H9 (cell line): ENCODE results near the gene MMAA. TPM values are rescaled to one million over a fixed set of nuclear protein-coding genes. Genes with fewer than 3 reads are reported as not detected.

Source experiments
- DNase-seq: peaks from one replicate; pipeline ENCODE4 v3.0.0-alpha.2; 2017
- H2AFZ ChIP-seq: one replicate; pipeline ENCODE4 v1.6.1; 2013; ENCODE audit warnings: mild to moderate bottlenecking, low read length, control low read depth, moderate library complexity
- H2AK5ac ChIP-seq: 2 replicates; pipeline ENCODE4 v1.6.1; 2013; ENCODE audit warnings: low read length, control low read depth, mixed read lengths; ENCODE audit not compliant: insufficient read length
- H2BK120ac ChIP-seq: one replicate; pipeline ENCODE4 v1.6.1; 2013; ENCODE audit warnings: low read depth, mild to moderate bottlenecking, low read length, control low read depth, inconsistent platforms; ENCODE audit not compliant: poor library complexity, severe bottlenecking
- H2BK12ac ChIP-seq: 2 replicates; pipeline ENCODE4 v1.6.1; 2013; ENCODE audit warnings: low read length, control low read depth, mixed read lengths, low read depth; ENCODE audit not compliant: insufficient read length
- H2BK15ac ChIP-seq: 2 replicates; pipeline ENCODE4 v1.6.1; 2013; ENCODE audit warnings: low read depth, low read length, control low read depth
- H2BK20ac ChIP-seq: one replicate; pipeline ENCODE4 v1.6.1; 2013; ENCODE audit warnings: low read depth, mild to moderate bottlenecking, low read length, control low read depth, inconsistent platforms; ENCODE audit not compliant: poor library complexity, severe bottlenecking
- H2BK5ac ChIP-seq: 2 replicates; pipeline ENCODE4 v1.6.1; 2013; ENCODE audit warnings: low read length, control low read depth, mixed read lengths; ENCODE audit not compliant: insufficient read length
- H3K14ac ChIP-seq: 2 replicates; pipeline ENCODE4 v1.6.1; 2013; ENCODE audit warnings: low read length, control low read depth; ENCODE audit not compliant: insufficient read depth
- H3K18ac ChIP-seq: 2 replicates; pipeline ENCODE4 v1.6.1; 2013; ENCODE audit warnings: low read depth, mild to moderate bottlenecking, mixed read lengths, low read length, control low read depth; ENCODE audit not compliant: insufficient read length
- H3K23ac ChIP-seq: 2 replicates; pipeline ENCODE4 v1.6.1; 2013; ENCODE audit warnings: low read length, control low read depth, mixed read lengths, low read depth; ENCODE audit not compliant: insufficient read length
- H3K23me2 ChIP-seq: 2 replicates; pipeline ENCODE4 v1.6.1; 2013; ENCODE audit warnings: low read depth, mild to moderate bottlenecking, mixed read lengths, low read length, control low read depth; ENCODE audit not compliant: insufficient read length, poor library complexity, severe bottlenecking
- H3K27ac ChIP-seq: 2 replicates; pipeline ENCODE4 v1.5.1; 2013; ENCODE audit warnings: low read length, control low read depth, mixed read lengths, low read depth; ENCODE audit not compliant: insufficient read length
- H3K27me3 ChIP-seq: 2 replicates; pipeline ENCODE4 v1.6.1; 2013; ENCODE audit warnings: low read length, control low read depth, inconsistent platforms; ENCODE audit not compliant: insufficient read depth
- H3K4ac ChIP-seq: 2 replicates; pipeline ENCODE4 v1.6.1; 2013; ENCODE audit warnings: low read depth, mild to moderate bottlenecking, control low read depth, inconsistent platforms, low read length, moderate library complexity
- H3K4me1 ChIP-seq: 2 replicates; pipeline ENCODE4 v1.6.1; 2013; ENCODE audit warnings: low read length, control low read depth, inconsistent platforms; ENCODE audit not compliant: insufficient read depth
- H3K4me2 ChIP-seq: 2 replicates; pipeline ENCODE4 v1.6.1; 2013; ENCODE audit warnings: low read length, control low read depth, mixed read lengths; ENCODE audit not compliant: insufficient read length, insufficient read depth
- H3K56ac ChIP-seq: 2 replicates; pipeline ENCODE4 v1.6.1; 2013; ENCODE audit warnings: low read depth, mild to moderate bottlenecking, mixed read lengths, low read length, control low read depth; ENCODE audit not compliant: insufficient read length
- H3K79me1 ChIP-seq: 2 replicates; pipeline ENCODE4 v1.6.1; 2013; ENCODE audit warnings: low read depth, mild to moderate bottlenecking, moderate library complexity, low read length, control low read depth, inconsistent platforms; ENCODE audit not compliant: insufficient read depth, poor library complexity, severe bottlenecking
- H3K79me2 ChIP-seq: 2 replicates; pipeline ENCODE4 v1.6.1; 2013; ENCODE audit warnings: low read length, control low read depth, inconsistent platforms; ENCODE audit not compliant: insufficient read depth
- H3K9ac ChIP-seq: 2 replicates; pipeline ENCODE4 v1.6.1; 2013; ENCODE audit warnings: low read length, control low read depth, mixed read lengths; ENCODE audit not compliant: insufficient read length; ENCODE audit errors: extremely low read depth
- H3K9me3 ChIP-seq: one replicate; pipeline ENCODE4 v1.6.1; 2013; ENCODE audit warnings: low read depth, low read length, inconsistent platforms; ENCODE audit not compliant: control insufficient read depth
- H3T11ph ChIP-seq: one replicate; pipeline ENCODE4 v1.6.1; 2013; ENCODE audit warnings: mild to moderate bottlenecking, low read length, control low read depth, inconsistent platforms
- H4K20me1 ChIP-seq: one replicate; pipeline ENCODE4 v1.6.1; 2013; ENCODE audit not compliant: control insufficient read depth, insufficient read length, insufficient read depth
- H4K5ac ChIP-seq: 2 replicates; pipeline ENCODE4 v1.6.1; 2013; ENCODE audit warnings: low read depth, mild to moderate bottlenecking, mixed read lengths, low read length, control low read depth; ENCODE audit not compliant: insufficient read length
- H4K8ac ChIP-seq: replicated peaks from 2 replicates; pipeline ENCODE4 v1.6.1; 2013; ENCODE audit warnings: low read length, control low read depth, mixed read lengths, low read depth; ENCODE audit not compliant: insufficient read length
- H4K91ac ChIP-seq: 2 replicates; pipeline ENCODE4 v1.6.1; 2013; ENCODE audit warnings: low read depth, mild to moderate bottlenecking, moderate library complexity, mixed read lengths, low read length, control low read depth; ENCODE audit not compliant: insufficient read length
- H3K27ac Mint-ChIP-seq, 3 experiments: 2 replicates in 2 of 3; 3 replicates in 1 of 3; pipeline ENCODE4 v1.8.0; 2020 to 2021; ENCODE audit warnings: mixed read lengths in 3 of 3, mild to moderate bottlenecking in 1 of 3, moderate library complexity in 1 of 3
- H3K27me3 Mint-ChIP-seq: 2 replicates; pipeline ENCODE4 v1.8.0; 2021; ENCODE audit warnings: low read depth, mild to moderate bottlenecking, moderate library complexity, mixed read lengths
- H3K36me3 Mint-ChIP-seq, 3 experiments: 2 replicates in 2 of 3; 3 replicates in 1 of 3; pipeline ENCODE4 v1.8.0; 2020 to 2021; ENCODE audit warnings: low read depth in 3 of 3, mixed read lengths in 3 of 3; ENCODE audit not compliant: insufficient read depth in 1 of 3
- H3K4me1 Mint-ChIP-seq, 2 experiments: 2 replicates each; pipeline ENCODE4 v1.8.0; 2020; ENCODE audit warnings: mixed read lengths in 2 of 2
- H3K4me3 Mint-ChIP-seq, 2 experiments: 2 replicates in 1 of 2; 3 replicates in 1 of 2; pipeline ENCODE4 v1.8.0; 2020 to 2021; ENCODE audit warnings: mild to moderate bottlenecking in 2 of 2, mixed read lengths in 2 of 2, moderate library complexity in 1 of 2
- H3K9me3 Mint-ChIP-seq, 2 experiments: 2 replicates in 1 of 2; 3 replicates in 1 of 2; pipeline ENCODE4 v1.8.0; 2020; ENCODE audit warnings: mild to moderate bottlenecking in 2 of 2, mixed read lengths in 2 of 2, moderate library complexity in 1 of 2
- WGBS: extraction: QIAGEN DNeasy Blood & Tissue Kit; methylation state at CpG from one replicate; pipeline ENCODE4 v1.1.7; 2013; ENCODE audit warnings: missing lambda C conversion rate, low lambda C conversion rate, mixed read lengths; ENCODE audit not compliant: insufficient read length; ENCODE audit errors: extremely low coverage; 5-methylcytosine and 5-hydroxymethylcytosine counted together
- total RNA-seq: library from RNA; stranded (reverse); gene quantifications from 2 replicates; pipeline ENCODE4 v1.2.1, GENCODE V29; 2021
- TF ChIP-seq, protein P1 (sequence below): fragments of 200-600 bp; sonication (generic); conservative IDR thresholded peaks from 3 replicates; pipeline ENCODE4 v1.8.0; 2021; ENCODE audit warnings: antibody characterized with exemption, mild to moderate bottlenecking

The MMAA gene
- total RNA-seq, 1 experiment from 2014 or later: 3.0 TPM

DNA sequence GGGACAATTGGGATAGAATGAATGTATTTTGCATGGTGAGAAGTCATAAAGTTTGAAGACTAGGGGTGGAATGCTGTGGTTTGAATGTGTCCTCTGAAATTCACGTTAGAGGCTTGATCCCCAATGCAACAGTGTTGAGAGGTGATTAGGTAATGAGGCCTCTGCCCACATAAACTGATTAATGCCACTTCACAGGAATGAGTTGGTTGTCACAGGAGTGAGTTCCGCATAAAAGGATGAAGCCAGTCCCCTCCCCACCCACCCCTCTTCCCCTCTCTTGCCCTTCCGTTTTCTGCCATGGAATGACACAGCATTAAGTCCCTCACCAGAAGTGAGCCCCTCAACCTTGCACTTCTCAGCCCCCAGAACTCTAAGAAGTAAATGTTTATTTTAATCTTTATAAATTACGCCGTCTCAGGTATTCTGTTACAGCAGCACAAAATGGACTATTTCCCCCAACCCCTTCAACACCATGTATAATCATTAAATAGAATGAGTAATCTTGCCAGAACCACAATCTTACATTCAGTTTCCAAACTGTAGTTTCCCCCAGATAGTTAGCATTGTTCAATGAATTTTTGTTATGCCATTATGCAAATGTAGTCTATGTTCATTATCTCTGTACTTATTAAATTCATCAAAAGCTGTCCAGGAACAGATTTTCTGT lies 5.5 kb upstream of the MMAA start:
- no peak for DNase-seq
- Mint-ChIP-seq H3K36me3 (no peaks in the 10 kb centered on the region; a peak in 1 of 7 replicates), H3K27ac (no peak overlapping the region), H3K9me3 (no peaks in the 10 kb centered on the region), H3K4me1 (peaks cover 14 to 17% of the 10 kb centered on the region in 2 experiments), H3K27me3 (no peaks in the 10 kb centered on the region), H3K4me3 (no peak overlapping the region)
- Histone ChIP-seq H3K23ac (no peak overlapping the region), H4K91ac (no peak overlapping the region), H3K9me3 (no peaks in the 10 kb centered on the region), H4K8ac (no peak overlapping the region), H3K18ac (no peak overlapping the region), H2BK15ac (no peak overlapping the region), H2BK5ac (no peak overlapping the region), H2BK12ac (no peak overlapping the region), H3T11ph (no peak overlapping the region), H2BK120ac (no peak overlapping the region), H3K4me2 (no peak overlapping the region), H2AK5ac (no peak overlapping the region), H3K4ac (no peak overlapping the region), H3K14ac (no peak overlapping the region), H3K27me3 (no peaks in the 10 kb centered on the region), H3K56ac (no peak overlapping the region), H3K79me1 (no peaks in the 10 kb centered on the region), H3K79me2 (no peaks in the 10 kb centered on the region), H3K9ac (no peak overlapping the region), H3K4me1 (no peaks in the 10 kb centered on the region), H4K20me1 (no peaks in the 10 kb centered on the region), H3K27ac (no peak overlapping the region), H2BK20ac (no peak overlapping the region), H4K5ac (no peak overlapping the region), H3K23me2 (peaks cover 3% of the 10 kb centered on the region), H2AFZ (no peak overlapping the region)
- WGBS: no CpG with 5 or more reads among the region's 5 CpGs
- TF ChIP-seq, protein P1, sequence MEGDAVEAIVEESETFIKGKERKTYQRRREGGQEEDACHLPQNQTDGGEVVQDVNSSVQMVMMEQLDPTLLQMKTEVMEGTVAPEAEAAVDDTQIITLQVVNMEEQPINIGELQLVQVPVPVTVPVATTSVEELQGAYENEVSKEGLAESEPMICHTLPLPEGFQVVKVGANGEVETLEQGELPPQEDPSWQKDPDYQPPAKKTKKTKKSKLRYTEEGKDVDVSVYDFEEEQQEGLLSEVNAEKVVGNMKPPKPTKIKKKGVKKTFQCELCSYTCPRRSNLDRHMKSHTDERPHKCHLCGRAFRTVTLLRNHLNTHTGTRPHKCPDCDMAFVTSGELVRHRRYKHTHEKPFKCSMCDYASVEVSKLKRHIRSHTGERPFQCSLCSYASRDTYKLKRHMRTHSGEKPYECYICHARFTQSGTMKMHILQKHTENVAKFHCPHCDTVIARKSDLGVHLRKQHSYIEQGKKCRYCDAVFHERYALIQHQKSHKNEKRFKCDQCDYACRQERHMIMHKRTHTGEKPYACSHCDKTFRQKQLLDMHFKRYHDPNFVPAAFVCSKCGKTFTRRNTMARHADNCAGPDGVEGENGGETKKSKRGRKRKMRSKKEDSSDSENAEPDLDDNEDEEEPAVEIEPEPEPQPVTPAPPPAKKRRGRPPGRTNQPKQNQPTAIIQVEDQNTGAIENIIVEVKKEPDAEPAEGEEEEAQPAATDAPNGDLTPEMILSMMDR: no peak
